Smooth muscle cell of the brain vasculature (primary cell): ENCODE data around the gene SCAMP3.

Source experiments
- DNase-seq: peaks from one replicate; pipeline ENCODE4 v3.0.0-alpha.2; 2012; ENCODE audit warnings: low read depth, low spot score

The SCAMP3 gene

GRCh38 chr1:155285631-155286044, 23.5 kb upstream of the SCAMP3 start:
- DNase-seq = no peak

GRCh38 chr1:155285063-155285462, 22.9 kb upstream of the SCAMP3 start:
- DNase-seq = no peak

- no peak for DNase-seq
These were observed 22.3 kb upstream of the SCAMP3 start for GRCh38 chr1:155284476-155284875.

GRCh38 chr1:155282488-155283091, 20.4 kb upstream of the SCAMP3 start:
- DNase-seq = no peak

- no peak for DNase-seq
These were observed 17.1 kb upstream of the SCAMP3 start for GRCh38 chr1:155279268-155279667.

- DNase-seq = no peak
These were observed 16.6 kb upstream of the SCAMP3 start for GRCh38 chr1:155278689-155279160.

GRCh38 chr1:155277902-155278688, 15.9 kb upstream of the SCAMP3 start:
- DNase-seq = no peak

GRCh38 chr1:155277070-155277901, 15.1 kb upstream of the SCAMP3 start, which contains the start of gene HCN3:
Gene HCN3, plus strand, starts transcription at chr1:155277463. Its CDS starts 128 bp downstream, at chr1:155277591.
- peak; percentile 90 for DNase-seq

- peak; percentile 81 for DNase-seq
These were observed 11.4 kb upstream of the SCAMP3 start, which contains the start of gene CLK2 for GRCh38 chr1:155273343-155274245. Gene CLK2, minus strand, starts transcription at chr1:155273504. Its CDS starts 2,527 bp downstream, at chr1:155270977.

- DNase-seq = no peak
These were observed 10.5 kb upstream of the SCAMP3 start for GRCh38 chr1:155272466-155273342.

GRCh38 chr1:155269381-155269780, 7.2 kb upstream of the SCAMP3 start:
- DNase-seq = no peak

GRCh38 chr1:155268630-155269029, 6.5 kb upstream of the SCAMP3 start:
- DNase-seq = no peak

- DNase-seq = no peak
These were observed 5.2 kb upstream of the SCAMP3 start for GRCh38 chr1:155267373-155267772.

- DNase-seq = no peak
These were observed 4.4 kb upstream of the SCAMP3 start for GRCh38 chr1:155266553-155266952.

GRCh38 chr1:155263067-155263466, 907 bp upstream of the SCAMP3 start:
- DNase-seq = no peak

- no peak for DNase-seq
These were observed 688 bp downstream of the SCAMP3 start for GRCh38 chr1:155261493-155261851.

- DNase-seq = no peak
These were observed 1.9 kb downstream of the SCAMP3 start for GRCh38 chr1:155260276-155260675.

GRCh38 chr1:155256058-155256852, 5.9 kb downstream of the SCAMP3 start:
- DNase-seq = no peak
